Esophagus (tissue), 2 donors: ENCODE measurements around the gene SLC2A14. TPM values are rescaled to one million over a fixed set of nuclear protein-coding genes. Genes with fewer than 3 reads are reported as not detected.
"Not testable (repeated sequence)": the region's sequence is repeated elsewhere in the genome, so short reads cannot be mapped to it uniquely, and the experiment has no call there.

Experiments
- H3K27ac ChIP-seq, 2 donors: one replicate each; pipeline ENCODE4 v1.5.1; 2013; ENCODE audit warnings: low read depth in 2 of 2, mild to moderate bottlenecking in 2 of 2, inconsistent platforms in 1 of 2, low read length in 1 of 2, moderate library complexity in 1 of 2
- H3K27me3 ChIP-seq, 2 donors: one replicate each; pipeline ENCODE4 v1.6.1; 2013; ENCODE audit warnings: low read length in 2 of 2, control low read depth in 1 of 2, mild to moderate bottlenecking in 1 of 2; ENCODE audit not compliant: insufficient read depth in 2 of 2, control insufficient read depth in 1 of 2
- H3K36me3 ChIP-seq, 2 donors: one replicate each; pipeline ENCODE4 v1.6.1; 2013; ENCODE audit warnings: low read length in 1 of 2; ENCODE audit not compliant: control insufficient read depth in 2 of 2, insufficient read depth in 2 of 2
- H3K4me1 ChIP-seq, 2 donors: one replicate each; pipeline ENCODE4 v1.6.1; 2013; ENCODE audit warnings: low read length in 1 of 2; ENCODE audit not compliant: control insufficient read depth in 2 of 2, insufficient read depth in 2 of 2
- H3K4me3 ChIP-seq, 2 donors: one replicate each; pipeline ENCODE4 v1.5.1; 2013; ENCODE audit warnings: low read length in 2 of 2, mild to moderate bottlenecking in 2 of 2, low read depth in 1 of 2, moderate library complexity in 1 of 2
- H3K9me3 ChIP-seq, 2 donors: one replicate each; pipeline ENCODE4 v1.6.1; 2013; ENCODE audit warnings: mild to moderate bottlenecking in 2 of 2, low read depth in 1 of 2, low read length in 1 of 2, moderate library complexity in 1 of 2; ENCODE audit not compliant: control insufficient read depth in 2 of 2, insufficient read depth in 1 of 2
- WGBS, 2 donors: extraction: QIAGEN DNeasy Blood & Tissue Kit; methylation state at CpG; one replicate each; pipeline ENCODE4 v1.1.7; 2013; 5-methylcytosine and 5-hydroxymethylcytosine counted together
- polyA plus RNA-seq, 2 donors: library from polyadenylated mRNA; stranded (reverse); fragments of 200-250 nt; gene quantifications; one replicate each; pipeline ENCODE4 v1.2.3, GENCODE V29; 2013
- donor health status: healthy with polysubstance abuse.
- donor health status: Bipolar disorder and iron deficiency.

Gene SLC2A14
- polyA plus RNA-seq, 2 donors = not detected

- 48 to 79% methylated on average over 2 to 4 of the region's 4 CpGs for WGBS, 2 donors
- not testable (repeated sequence) for H3K4me1 ChIP-seq, H3K36me3 ChIP-seq, H3K27ac ChIP-seq, H3K27me3 ChIP-seq, H3K9me3 ChIP-seq, H3K4me3 ChIP-seq
These were observed 47.0 kb downstream of the SLC2A14 start for GRCh38 chr12:7825754-7826153.

DNA sequence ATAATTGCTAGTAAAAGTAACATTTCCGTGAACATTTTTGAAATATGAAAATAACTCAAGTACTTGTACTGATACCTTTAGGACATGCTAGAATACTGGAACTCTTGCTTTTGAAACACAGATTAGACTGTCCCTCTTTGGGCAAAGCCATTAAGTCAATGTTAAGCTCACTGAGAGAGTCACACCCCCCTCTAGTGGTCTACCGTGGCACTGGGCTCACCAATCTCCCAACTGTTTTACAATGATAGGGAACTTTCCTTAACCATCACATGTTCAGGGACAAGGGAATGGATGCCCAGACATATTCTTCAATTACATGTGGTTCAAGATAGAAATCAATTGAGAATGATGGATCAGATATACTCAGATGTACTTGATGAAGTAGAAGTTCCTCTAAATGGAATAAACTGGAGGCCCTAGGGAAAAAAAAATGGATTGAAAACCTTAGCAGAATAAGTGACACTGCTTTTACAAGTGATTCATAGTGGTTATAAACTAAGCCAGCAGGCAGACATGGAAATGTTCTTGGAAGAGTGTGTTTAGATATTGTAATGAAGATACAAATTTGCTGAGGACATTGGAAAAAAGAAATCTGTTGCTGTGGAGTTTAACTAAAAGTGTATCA, 65.7 kb downstream of the SLC2A14 start:
- Histone ChIP-seq H3K36me3 (no peaks in the 10 kb centered on the region), H3K4me3 (no peak overlapping the region)
- WGBS, 2 donors = 4 to 7% methylated on average over 2 of the region's 2 CpGs

DNA sequence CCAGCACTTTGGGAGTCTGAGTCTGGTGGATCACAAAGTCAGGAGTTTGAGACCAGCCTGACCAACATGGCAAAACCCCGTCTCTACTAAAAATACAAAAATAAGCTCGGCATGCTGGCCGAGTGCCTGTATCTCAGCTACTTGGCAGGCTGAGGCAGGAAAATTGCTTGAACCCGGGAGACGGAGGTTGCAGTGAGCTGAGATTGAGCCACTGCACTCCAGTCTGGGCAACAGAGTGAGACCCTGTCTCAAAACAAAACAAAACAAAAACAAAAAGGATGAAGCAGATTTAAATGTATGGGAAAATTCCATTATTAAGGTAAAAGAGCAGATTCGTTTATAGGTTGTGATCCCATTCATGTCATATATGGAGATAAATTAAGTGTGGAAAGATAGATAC, 66.4 kb downstream of the SLC2A14 start:
- H3K27ac ChIP-seq, H3K27me3 ChIP-seq, H3K36me3 ChIP-seq, H3K4me3 ChIP-seq, H3K9me3 ChIP-seq, H3K4me1 ChIP-seq: not testable (repeated sequence)
- WGBS, 2 donors = 66 to 72% methylated on average over 6 of the region's 6 CpGs

More for the DNA sequence above, 65.7 kb downstream of the SLC2A14 start:
- Histone ChIP-seq H3K27me3 (no peaks in the 10 kb centered on the region), H3K9me3 (no peaks in the 10 kb centered on the region), H3K27ac (no peak overlapping the region), H3K4me1 (no peaks in the 10 kb centered on the region)

- no peaks in the 10 kb centered on the region for H3K9me3 ChIP-seq
These were observed 71.3 kb downstream of the SLC2A14 start for GRCh38 chr12:7801460-7801859.

DNA sequence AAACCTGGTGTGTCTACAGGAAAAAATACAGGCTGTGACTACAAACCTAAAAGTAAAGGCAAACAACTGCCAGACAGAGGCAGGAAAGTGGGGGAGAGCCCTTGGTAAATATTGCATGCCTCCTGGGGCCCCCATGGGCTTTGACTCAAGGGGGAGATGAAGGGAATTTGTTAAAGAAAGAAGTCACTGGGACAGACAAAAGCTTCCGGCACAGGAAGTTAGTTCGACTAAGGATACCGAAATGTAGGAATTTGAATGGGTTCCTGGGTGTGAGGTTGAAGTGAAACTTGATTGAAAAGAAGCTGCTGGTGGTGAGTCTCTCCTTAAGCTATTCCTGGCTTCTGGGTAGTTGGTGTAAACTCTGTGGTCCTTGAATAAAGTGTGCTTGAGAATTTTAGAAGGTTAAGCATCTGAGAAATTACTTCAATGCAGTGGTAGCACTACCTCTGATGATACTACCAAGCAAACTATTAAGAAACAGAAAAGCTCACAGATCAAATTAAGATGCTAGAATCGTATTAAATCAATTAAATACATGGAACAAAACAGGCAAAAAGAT, 73.9 kb downstream of the SLC2A14 start:
- H3K27me3 ChIP-seq, H3K36me3 ChIP-seq, H3K27ac ChIP-seq, H3K9me3 ChIP-seq, H3K4me3 ChIP-seq, H3K4me1 ChIP-seq: not testable (repeated sequence)
- 58 to 67% methylated on average over 1 of the region's 4 CpGs for WGBS, 2 donors

More at GRCh38 chr12:7801460-7801859, 71.3 kb downstream of the SLC2A14 start:
- Histone ChIP-seq H3K27me3 (no peaks in the 10 kb centered on the region), H3K27ac (no peak overlapping the region), H3K4me3 (no peak overlapping the region), H3K36me3 (no peaks in the 10 kb centered on the region), H3K4me1 (no peaks in the 10 kb centered on the region)
- WGBS, 2 donors = 45 to 52% methylated on average over 4 of the region's 4 CpGs

DNA sequence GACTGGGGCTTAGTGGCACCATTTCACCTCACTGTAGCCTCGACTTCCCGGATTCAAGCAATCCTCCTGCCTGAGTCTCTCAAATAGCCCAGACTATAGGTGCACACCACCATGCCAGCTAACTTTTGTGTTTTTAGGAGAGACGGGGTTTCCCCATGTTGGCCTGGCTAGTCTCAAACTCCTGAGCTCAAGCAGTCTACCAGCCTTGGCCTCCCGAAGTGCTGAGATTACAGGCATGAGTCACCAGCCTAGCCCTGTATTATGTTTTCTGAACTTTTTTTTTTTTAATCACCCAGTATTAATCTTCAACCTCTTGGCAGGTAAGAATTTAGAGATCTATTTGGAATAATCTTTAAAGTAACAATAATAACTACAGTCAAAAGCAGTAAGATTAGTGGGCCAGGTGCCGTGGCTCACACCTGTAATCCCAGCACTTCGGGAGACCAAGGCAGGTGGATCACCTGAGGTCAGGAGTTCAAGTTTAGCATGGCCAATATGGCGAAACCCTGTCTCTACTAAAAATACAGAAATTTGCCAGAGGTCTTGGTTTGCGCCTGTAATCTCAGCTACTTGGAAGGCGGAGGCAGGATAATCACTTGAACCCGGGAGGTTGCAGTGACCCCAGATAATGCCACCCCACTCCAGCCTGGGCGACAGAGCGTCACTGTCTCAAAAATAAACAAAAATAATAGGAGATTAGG, 74.9 kb downstream of the SLC2A14 start:
- no peak overlapping the region for H3K27ac ChIP-seq
- 49 to 53% methylated on average over 12 of the region's 12 CpGs for WGBS, 2 donors
- H3K27me3 ChIP-seq = no peaks in the 10 kb centered on the region
- H3K9me3 ChIP-seq = no peaks in the 10 kb centered on the region
- H3K4me3 ChIP-seq = no peak overlapping the region
- no peaks in the 10 kb centered on the region for H3K36me3 ChIP-seq
- H3K4me1 ChIP-seq = no peaks in the 10 kb centered on the region

DNA sequence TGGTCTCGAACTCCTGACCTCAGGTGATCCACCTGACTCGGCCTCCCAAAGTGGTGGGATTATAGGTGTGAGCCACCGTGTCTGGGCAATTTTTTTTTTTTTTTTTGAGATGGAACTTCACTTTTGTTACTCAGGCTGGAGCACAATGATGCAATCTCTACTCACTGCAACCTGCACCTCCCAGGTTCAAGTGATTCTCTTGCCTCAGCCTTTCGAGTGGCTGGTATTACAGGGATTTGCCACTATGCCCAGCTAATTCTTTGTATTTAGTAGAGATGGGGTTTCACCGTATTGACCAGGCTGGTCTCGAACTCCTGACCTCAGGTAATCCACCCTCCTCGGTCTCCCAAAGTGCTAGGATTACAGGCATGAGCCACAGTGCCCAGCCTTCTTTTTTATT, 75.4 kb downstream of the SLC2A14 start:
- 62 to 73% methylated on average over 5 to 7 of the region's 7 CpGs for WGBS, 2 donors
- H3K4me1 ChIP-seq, H3K4me3 ChIP-seq, H3K9me3 ChIP-seq, H3K36me3 ChIP-seq, H3K27me3 ChIP-seq, H3K27ac ChIP-seq: not testable (repeated sequence)

- 50 to 77% methylated on average over 3 of the region's 3 CpGs for WGBS, 2 donors
- no peaks in the 10 kb centered on the region for H3K9me3 ChIP-seq
- H3K4me1 ChIP-seq = no peaks in the 10 kb centered on the region
- no peak overlapping the region for H3K4me3 ChIP-seq
- no peaks in the 10 kb centered on the region for H3K36me3 ChIP-seq
- H3K27ac ChIP-seq = no peak overlapping the region
- H3K27me3 ChIP-seq = no peaks in the 10 kb centered on the region
These were observed 79.5 kb downstream of the SLC2A14 start for GRCh38 chr12:7793211-7793610.

DNA sequence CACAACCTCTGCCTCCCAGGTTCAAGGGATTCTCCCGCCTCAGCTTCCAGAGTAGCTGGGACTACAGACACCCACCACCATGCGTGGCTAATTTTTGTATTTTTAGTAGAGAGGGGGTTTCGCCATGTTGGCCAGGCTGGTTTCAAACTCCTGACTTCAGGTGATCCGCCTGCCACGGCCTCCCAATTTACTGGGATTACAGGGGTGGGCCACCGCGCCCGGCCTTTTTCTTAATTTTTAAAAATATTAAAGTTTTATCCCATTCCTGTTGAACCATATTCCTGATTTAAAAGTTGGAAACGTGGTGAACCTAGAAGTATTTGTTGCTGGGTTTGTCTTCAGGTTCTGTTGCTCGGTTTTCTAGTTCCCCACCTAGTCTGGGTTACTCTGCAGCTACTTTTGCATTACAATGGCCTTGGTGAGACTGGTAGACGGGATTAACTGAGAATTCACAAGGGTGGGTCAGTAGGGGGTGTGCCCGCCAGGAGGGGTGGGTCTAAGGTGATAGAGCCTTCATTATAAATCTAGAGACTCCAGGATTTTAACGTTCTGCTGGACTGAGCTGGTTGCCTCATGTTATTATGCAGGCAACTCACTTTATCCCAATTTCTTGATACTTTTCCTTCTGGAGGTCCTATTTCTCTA, 83.7 kb downstream of the SLC2A14 start, which contains the start of gene NANOG:
Gene NANOG (plus strand): TSS at position 519 of the 645 bp plus-strand sequence. CDS start 213 bp downstream, outside the sequence.
- H3K27me3 ChIP-seq, H3K27ac ChIP-seq, H3K4me1 ChIP-seq, H3K9me3 ChIP-seq, H3K4me3 ChIP-seq, H3K36me3 ChIP-seq: not testable (repeated sequence)
- WGBS, 2 donors = 76 to 79% methylated on average over 12 to 13 of the region's 13 CpGs
